IMR-90 (cell line): ENCODE data around the gene S100A5.

ENCODE experiments used
- CEBPB ChIP-seq: IDR thresholded peaks from 2 replicates; pipeline ENCODE4 v1.6.1; 2012; ENCODE audit warnings: low read depth, low read length, improper control_type of control experiment
- CHD1 ChIP-seq: IDR thresholded peaks from 2 replicates; pipeline ENCODE4 v1.6.1; 2012; ENCODE audit warnings: low read depth, low read length, improper control_type of control experiment
- ELK1 ChIP-seq: fragments of 150-350 bp; IDR thresholded peaks from 2 replicates; pipeline ENCODE4 v1.6.1; 2016; ENCODE audit warnings: low read depth, mild to moderate bottlenecking, low read length, moderate library complexity, borderline replicate concordance
- FOS ChIP-seq: fragments of 150-350 bp; IDR thresholded peaks from 2 replicates; pipeline ENCODE4 v1.6.1; 2016; ENCODE audit warnings: low read depth, low read length
- MAFK ChIP-seq: IDR thresholded peaks from 2 replicates; pipeline ENCODE4 v1.6.1; 2012; ENCODE audit warnings: low read depth, low read length, improper control_type of control experiment
- MAZ ChIP-seq: IDR thresholded peaks from 2 replicates; pipeline ENCODE4 v1.6.1; 2012; ENCODE audit warnings: low read depth, mild to moderate bottlenecking, low read length, improper control_type of control experiment, moderate library complexity, borderline replicate concordance
- POLR2A ChIP-seq: IDR thresholded peaks from 2 replicates; pipeline ENCODE4 v1.6.1; 2012; ENCODE audit warnings: mild to moderate bottlenecking, low read depth, low read length
- SMC3 ChIP-seq: fragments of 150-350 bp; IDR thresholded peaks from 2 replicates; pipeline ENCODE4 v1.6.1; 2016; ENCODE audit warnings: low read depth, mild to moderate bottlenecking, antibody characterized with exemption, low read length, moderate library complexity
- TF ChIP-seq, protein P1 (sequence below): conservative IDR thresholded peaks from 2 replicates; pipeline ENCODE4 v1.5.1; 2012; ENCODE audit warnings: mild to moderate bottlenecking, low read depth, low read length, improper control_type of control experiment

DNA sequence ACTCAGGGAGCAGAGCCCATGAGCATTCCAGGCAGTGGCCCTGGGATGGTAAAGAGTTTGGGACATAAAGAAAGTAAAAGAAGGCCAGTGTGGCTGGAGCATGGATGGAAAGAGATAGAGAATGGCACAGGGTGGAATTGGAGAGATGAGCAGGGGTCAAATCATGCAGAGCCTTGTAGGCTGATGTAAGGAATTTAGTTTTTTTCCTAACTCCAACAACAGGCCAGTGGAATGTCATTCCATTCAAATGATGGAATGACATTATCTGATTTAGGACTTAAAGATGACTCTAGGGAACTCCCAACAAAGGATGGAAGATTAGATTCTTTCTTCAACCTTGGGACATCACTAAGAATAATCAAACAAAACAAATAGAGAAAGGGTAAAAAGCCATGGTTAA, 37.8 kb upstream of the S100A5 start:
- TF ChIP-seq MAZ (no peak), SMC3 (no peak), POLR2A (no peak), ELK1 (no peak), MAFK (no peak), CEBPB (no peak), FOS (no peak), CHD1 (no peak)
- TF ChIP-seq, protein P1, sequence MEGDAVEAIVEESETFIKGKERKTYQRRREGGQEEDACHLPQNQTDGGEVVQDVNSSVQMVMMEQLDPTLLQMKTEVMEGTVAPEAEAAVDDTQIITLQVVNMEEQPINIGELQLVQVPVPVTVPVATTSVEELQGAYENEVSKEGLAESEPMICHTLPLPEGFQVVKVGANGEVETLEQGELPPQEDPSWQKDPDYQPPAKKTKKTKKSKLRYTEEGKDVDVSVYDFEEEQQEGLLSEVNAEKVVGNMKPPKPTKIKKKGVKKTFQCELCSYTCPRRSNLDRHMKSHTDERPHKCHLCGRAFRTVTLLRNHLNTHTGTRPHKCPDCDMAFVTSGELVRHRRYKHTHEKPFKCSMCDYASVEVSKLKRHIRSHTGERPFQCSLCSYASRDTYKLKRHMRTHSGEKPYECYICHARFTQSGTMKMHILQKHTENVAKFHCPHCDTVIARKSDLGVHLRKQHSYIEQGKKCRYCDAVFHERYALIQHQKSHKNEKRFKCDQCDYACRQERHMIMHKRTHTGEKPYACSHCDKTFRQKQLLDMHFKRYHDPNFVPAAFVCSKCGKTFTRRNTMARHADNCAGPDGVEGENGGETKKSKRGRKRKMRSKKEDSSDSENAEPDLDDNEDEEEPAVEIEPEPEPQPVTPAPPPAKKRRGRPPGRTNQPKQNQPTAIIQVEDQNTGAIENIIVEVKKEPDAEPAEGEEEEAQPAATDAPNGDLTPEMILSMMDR = no peak
